ENCODE measurements around the gene SNAPC2. TPM values are rescaled to one million over a fixed set of nuclear protein-coding genes. Genes with fewer than 3 reads are reported as not detected.

Gene SNAPC2
- total and polyA plus RNA-seq, 2 experiments from 2014 or later = 22.5 to 42.1 TPM

GRCh38 chr19:7895565-7895964 lies 24.6 kb upstream of the SNAPC2 start:
- TF ChIP-seq, protein P1, sequence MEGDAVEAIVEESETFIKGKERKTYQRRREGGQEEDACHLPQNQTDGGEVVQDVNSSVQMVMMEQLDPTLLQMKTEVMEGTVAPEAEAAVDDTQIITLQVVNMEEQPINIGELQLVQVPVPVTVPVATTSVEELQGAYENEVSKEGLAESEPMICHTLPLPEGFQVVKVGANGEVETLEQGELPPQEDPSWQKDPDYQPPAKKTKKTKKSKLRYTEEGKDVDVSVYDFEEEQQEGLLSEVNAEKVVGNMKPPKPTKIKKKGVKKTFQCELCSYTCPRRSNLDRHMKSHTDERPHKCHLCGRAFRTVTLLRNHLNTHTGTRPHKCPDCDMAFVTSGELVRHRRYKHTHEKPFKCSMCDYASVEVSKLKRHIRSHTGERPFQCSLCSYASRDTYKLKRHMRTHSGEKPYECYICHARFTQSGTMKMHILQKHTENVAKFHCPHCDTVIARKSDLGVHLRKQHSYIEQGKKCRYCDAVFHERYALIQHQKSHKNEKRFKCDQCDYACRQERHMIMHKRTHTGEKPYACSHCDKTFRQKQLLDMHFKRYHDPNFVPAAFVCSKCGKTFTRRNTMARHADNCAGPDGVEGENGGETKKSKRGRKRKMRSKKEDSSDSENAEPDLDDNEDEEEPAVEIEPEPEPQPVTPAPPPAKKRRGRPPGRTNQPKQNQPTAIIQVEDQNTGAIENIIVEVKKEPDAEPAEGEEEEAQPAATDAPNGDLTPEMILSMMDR (IDR thresholded peaks at IDR 0.05; ENCODE audit: low read depth, low read length) = no peak
- Histone ChIP-seq H3K9me3 (ENCODE audit: low read depth) (no peaks in the 10 kb centered on the region), H3K36me3 (no peaks in the 10 kb centered on the region), H3K27me3 (no peaks in the 10 kb centered on the region), H3K4me1 (ENCODE audit: low read depth) (no peaks in the 10 kb centered on the region), H3K27ac (no peak overlapping the region), H3K4me3 (no peak overlapping the region)
- DNase-seq (ENCODE audit: low read depth in 1 of 2, low spot score in 1 of 2) = no peak

DNA sequence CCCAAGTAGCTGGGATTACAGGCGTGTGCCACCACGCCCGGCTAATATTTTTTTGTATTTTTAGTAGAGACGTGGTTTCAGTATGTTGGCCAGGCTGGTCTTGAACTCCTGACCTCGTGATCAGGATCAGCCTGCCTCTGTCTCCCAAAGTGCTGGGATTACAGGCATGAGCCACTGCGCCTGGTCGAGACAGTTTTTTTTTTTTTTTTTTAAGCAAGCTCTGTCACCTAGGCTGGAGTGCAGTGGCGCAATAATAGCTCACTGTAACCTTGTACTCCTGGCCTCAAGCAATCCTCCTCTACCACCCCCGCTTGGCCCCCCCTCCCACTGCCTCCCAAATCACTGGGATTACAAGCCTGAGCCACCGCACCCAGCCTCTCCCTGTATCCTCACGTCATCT lies 22.8 kb upstream of the SNAPC2 start:
- no peak overlapping the region for H3K4me3 ChIP-seq
- H3K4me1 ChIP-seq (ENCODE audit: low read depth) = no peaks in the 10 kb centered on the region
- H3K36me3 ChIP-seq = no peaks in the 10 kb centered on the region
- TF ChIP-seq, protein P1 (IDR thresholded peaks at IDR 0.05; ENCODE audit: low read depth, low read length) = no peak
- H3K27me3 ChIP-seq = no peaks in the 10 kb centered on the region
- no peaks in the 10 kb centered on the region for H3K9me3 ChIP-seq (ENCODE audit: low read depth)
- H3K27ac ChIP-seq = no peak overlapping the region
- DNase-seq (ENCODE audit: low read depth in 1 of 2, low spot score in 1 of 2) = no peak

DNA sequence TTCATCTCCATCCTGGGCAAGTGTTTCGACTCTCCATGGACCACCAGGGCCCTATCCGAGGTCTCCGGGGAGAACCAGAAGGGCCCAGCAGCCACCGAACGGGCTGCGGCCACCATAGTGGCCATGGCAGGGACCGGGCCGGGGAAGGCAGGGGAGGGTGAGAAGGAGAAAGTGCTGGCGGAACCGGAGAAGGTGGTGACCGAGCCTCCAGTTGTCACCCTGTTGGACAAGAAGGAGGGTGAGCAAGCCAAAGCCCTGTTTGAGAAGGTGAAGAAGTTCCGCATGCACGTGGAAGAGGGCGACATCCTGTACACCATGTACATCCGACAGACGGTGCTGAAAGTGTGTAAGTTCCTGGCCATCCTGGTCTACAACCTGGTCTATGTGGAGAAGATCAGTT lies 21.2 kb upstream of the SNAPC2 start:
- Histone ChIP-seq H3K36me3 (no peaks in the 10 kb centered on the region), H3K27ac (no peak overlapping the region), H3K4me3 (no peak overlapping the region), H3K4me1 (ENCODE audit: low read depth) (peaks cover 4% of the 10 kb centered on the region), H3K9me3 (ENCODE audit: low read depth) (no peaks in the 10 kb centered on the region), H3K27me3 (no peaks in the 10 kb centered on the region)
- TF ChIP-seq, protein P1 (IDR thresholded peaks at IDR 0.05; ENCODE audit: low read depth, low read length) = no peak
- no peak for DNase-seq (ENCODE audit: low read depth in 1 of 2, low spot score in 1 of 2)

- DNase-seq (ENCODE audit: low read depth in 1 of 2, low spot score in 1 of 2) = no peak
- no peak overlapping the region for H3K4me3 ChIP-seq
Measured at GRCh38 chr19:7899751-7900378, 20.3 kb upstream of the SNAPC2 start.

GRCh38 chr19:7900401-7900870 lies 19.7 kb upstream of the SNAPC2 start:
- no peak overlapping the region for H3K4me3 ChIP-seq
- TF ChIP-seq, protein P1 (IDR thresholded peaks at IDR 0.05; ENCODE audit: low read depth, low read length) = no peak
- H3K9me3 ChIP-seq (ENCODE audit: low read depth) = no peaks in the 10 kb centered on the region
- H3K27ac ChIP-seq = no peak overlapping the region
- peaks cover 14% of the 10 kb centered on the region for H3K4me1 ChIP-seq (ENCODE audit: low read depth)
- H3K36me3 ChIP-seq = no peaks in the 10 kb centered on the region
- no peak for DNase-seq (ENCODE audit: low read depth in 1 of 2, low spot score in 1 of 2)
- no peaks in the 10 kb centered on the region for H3K27me3 ChIP-seq

More at GRCh38 chr19:7899751-7900378, 20.3 kb upstream of the SNAPC2 start:
- H3K9me3 ChIP-seq (ENCODE audit: low read depth) = no peaks in the 10 kb centered on the region
- H3K27me3 ChIP-seq = no peaks in the 10 kb centered on the region
- H3K27ac ChIP-seq = no peak overlapping the region
- H3K4me1 ChIP-seq (ENCODE audit: low read depth) = peaks cover 9% of the 10 kb centered on the region
- no peaks in the 10 kb centered on the region for H3K36me3 ChIP-seq
- TF ChIP-seq, protein P1 (IDR thresholded peaks at IDR 0.05; ENCODE audit: low read depth, low read length) = no peak
